ENCODE results near the gene ZFTA.
"Not testable (repeated sequence)": the region's sequence is repeated elsewhere in the genome, so short reads cannot be mapped to it uniquely, and the experiment has no call there.

ZFTA gene

GRCh38 chr11:63802637-63803414 lies 34.3 kb upstream of the ZFTA start:
- Histone ChIP-seq H3K36me3 (ENCODE audit: control insufficient read depth, insufficient read depth, low read length) (no peaks in the 10 kb centered on the region), H3K27me3 (ENCODE audit: control insufficient read depth, insufficient read depth, low read length) (no peaks in the 10 kb centered on the region), H3K9ac (ENCODE audit: low read length) (no peak overlapping the region), H3K4me3 (ENCODE audit: low read length) (no peak overlapping the region), H3K4me1 (ENCODE audit: control insufficient read depth, insufficient read depth, low read length) (no peaks in the 10 kb centered on the region), H3K27ac (ENCODE audit: low read depth, low read length) (no peak overlapping the region)

GRCh38 chr11:63800921-63801320 lies 32.3 kb upstream of the ZFTA start:
- H3K27ac ChIP-seq (ENCODE audit: low read depth, low read length) = no peak overlapping the region
- H3K4me1 ChIP-seq (ENCODE audit: control insufficient read depth, insufficient read depth, low read length) = no peaks in the 10 kb centered on the region
- H3K36me3 ChIP-seq (ENCODE audit: control insufficient read depth, insufficient read depth, low read length) = no peaks in the 10 kb centered on the region
- H3K27me3 ChIP-seq (ENCODE audit: control insufficient read depth, insufficient read depth, low read length) = no peaks in the 10 kb centered on the region
- H3K9ac ChIP-seq (ENCODE audit: low read length) = no peak overlapping the region
- H3K4me3 ChIP-seq (ENCODE audit: low read length) = no peak overlapping the region

GRCh38 chr11:63795066-63795465 lies 26.5 kb upstream of the ZFTA start:
- Histone ChIP-seq H3K4me1 (ENCODE audit: control insufficient read depth, insufficient read depth, low read length) (no peaks in the 10 kb centered on the region), H3K4me3 (ENCODE audit: low read length) (no peak overlapping the region), H3K36me3 (ENCODE audit: control insufficient read depth, insufficient read depth, low read length) (no peaks in the 10 kb centered on the region), H3K27ac (ENCODE audit: low read depth, low read length) (no peak overlapping the region), H3K9ac (ENCODE audit: low read length) (no peak overlapping the region), H3K27me3 (ENCODE audit: control insufficient read depth, insufficient read depth, low read length) (no peaks in the 10 kb centered on the region)

GRCh38 chr11:63793161-63793560 lies 24.6 kb upstream of the ZFTA start:
- Histone ChIP-seq H3K9ac (ENCODE audit: low read length) (no peak overlapping the region), H3K27ac (ENCODE audit: low read depth, low read length) (no peak overlapping the region), H3K4me1 (ENCODE audit: control insufficient read depth, insufficient read depth, low read length) (no peaks in the 10 kb centered on the region), H3K4me3 (ENCODE audit: low read length) (no peak overlapping the region), H3K27me3 (ENCODE audit: control insufficient read depth, insufficient read depth, low read length) (no peaks in the 10 kb centered on the region), H3K36me3 (ENCODE audit: control insufficient read depth, insufficient read depth, low read length) (no peaks in the 10 kb centered on the region)

GRCh38 chr11:63791495-63792167 lies 23.1 kb upstream of the ZFTA start:
- Histone ChIP-seq H3K4me3 (ENCODE audit: low read length) (no peak overlapping the region), H3K4me1 (ENCODE audit: control insufficient read depth, insufficient read depth, low read length) (no peaks in the 10 kb centered on the region), H3K9ac (ENCODE audit: low read length) (no peak overlapping the region), H3K27ac (ENCODE audit: low read depth, low read length) (no peak overlapping the region), H3K27me3 (ENCODE audit: control insufficient read depth, insufficient read depth, low read length) (no peaks in the 10 kb centered on the region), H3K36me3 (ENCODE audit: control insufficient read depth, insufficient read depth, low read length) (no peaks in the 10 kb centered on the region)

- Histone ChIP-seq H3K9ac (ENCODE audit: low read length) (no peak overlapping the region), H3K36me3 (ENCODE audit: control insufficient read depth, insufficient read depth, low read length) (no peaks in the 10 kb centered on the region), H3K4me3 (ENCODE audit: low read length) (no peak overlapping the region), H3K27me3 (ENCODE audit: control insufficient read depth, insufficient read depth, low read length) (no peaks in the 10 kb centered on the region), H3K27ac (ENCODE audit: low read depth, low read length) (no peak overlapping the region), H3K4me1 (ENCODE audit: control insufficient read depth, insufficient read depth, low read length) (no peaks in the 10 kb centered on the region)
Measured at GRCh38 chr11:63785823-63786222, 17.2 kb upstream of the ZFTA start.

- H3K36me3 ChIP-seq (ENCODE audit: control insufficient read depth, insufficient read depth, low read length) = no peaks in the 10 kb centered on the region
- H3K27ac ChIP-seq (ENCODE audit: low read depth, low read length) = no peak overlapping the region
- no peak overlapping the region for H3K4me3 ChIP-seq (ENCODE audit: low read length)
- no peaks in the 10 kb centered on the region for H3K27me3 ChIP-seq (ENCODE audit: control insufficient read depth, insufficient read depth, low read length)
- H3K4me1 ChIP-seq (ENCODE audit: control insufficient read depth, insufficient read depth, low read length) = no peaks in the 10 kb centered on the region
- H3K9ac ChIP-seq (ENCODE audit: low read length) = no peak overlapping the region
Measured at GRCh38 chr11:63783925-63784592, 15.5 kb upstream of the ZFTA start.

GRCh38 chr11:63782749-63783148 lies 14.2 kb upstream of the ZFTA start:
- Histone ChIP-seq H3K4me1 (ENCODE audit: control insufficient read depth, insufficient read depth, low read length) (no peaks in the 10 kb centered on the region), H3K9ac (ENCODE audit: low read length) (no peak overlapping the region), H3K36me3 (ENCODE audit: control insufficient read depth, insufficient read depth, low read length) (no peaks in the 10 kb centered on the region), H3K27ac (ENCODE audit: low read depth, low read length) (no peak overlapping the region), H3K27me3 (ENCODE audit: control insufficient read depth, insufficient read depth, low read length) (no peaks in the 10 kb centered on the region), H3K4me3 (ENCODE audit: low read length) (no peak overlapping the region)

GRCh38 chr11:63779039-63779438 lies 10.5 kb upstream of the ZFTA start:
- no peak overlapping the region for H3K27ac ChIP-seq (ENCODE audit: low read depth, low read length)
- no peaks in the 10 kb centered on the region for H3K36me3 ChIP-seq (ENCODE audit: control insufficient read depth, insufficient read depth, low read length)
- no peaks in the 10 kb centered on the region for H3K27me3 ChIP-seq (ENCODE audit: control insufficient read depth, insufficient read depth, low read length)
- H3K4me3 ChIP-seq (ENCODE audit: low read length) = no peak overlapping the region
- H3K9ac ChIP-seq (ENCODE audit: low read length) = no peak overlapping the region
- no peaks in the 10 kb centered on the region for H3K4me1 ChIP-seq (ENCODE audit: control insufficient read depth, insufficient read depth, low read length)

GRCh38 chr11:63775191-63775590 lies 6.6 kb upstream of the ZFTA start:
- H3K4me1 ChIP-seq (ENCODE audit: control insufficient read depth, insufficient read depth, low read length) = no peaks in the 10 kb centered on the region
- no peaks in the 10 kb centered on the region for H3K36me3 ChIP-seq (ENCODE audit: control insufficient read depth, insufficient read depth, low read length)
- no peak overlapping the region for H3K27ac ChIP-seq (ENCODE audit: low read depth, low read length)
- H3K27me3 ChIP-seq (ENCODE audit: control insufficient read depth, insufficient read depth, low read length) = no peaks in the 10 kb centered on the region
- no peak overlapping the region for H3K9ac ChIP-seq (ENCODE audit: low read length)
- no peak overlapping the region for H3K4me3 ChIP-seq (ENCODE audit: low read length)

GRCh38 chr11:63771741-63772318 lies 3.3 kb upstream of the ZFTA start:
- H3K4me3 ChIP-seq (ENCODE audit: low read length); H3K4me1 ChIP-seq (ENCODE audit: control insufficient read depth, insufficient read depth, low read length); H3K27me3 ChIP-seq (ENCODE audit: control insufficient read depth, insufficient read depth, low read length); H3K27ac ChIP-seq (ENCODE audit: low read depth, low read length); H3K9ac ChIP-seq (ENCODE audit: low read length); H3K36me3 ChIP-seq (ENCODE audit: control insufficient read depth, insufficient read depth, low read length): not testable (repeated sequence)

GRCh38 chr11:63770763-63771162 lies 2.2 kb upstream of the ZFTA start:
- H3K27me3 ChIP-seq (ENCODE audit: control insufficient read depth, insufficient read depth, low read length) = no peaks in the 10 kb centered on the region
- no peak overlapping the region for H3K27ac ChIP-seq (ENCODE audit: low read depth, low read length)
- no peaks in the 10 kb centered on the region for H3K36me3 ChIP-seq (ENCODE audit: control insufficient read depth, insufficient read depth, low read length)
- H3K4me1 ChIP-seq (ENCODE audit: control insufficient read depth, insufficient read depth, low read length) = peaks cover 4% of the 10 kb centered on the region
- no peak overlapping the region for H3K9ac ChIP-seq (ENCODE audit: low read length)
- H3K4me3 ChIP-seq (ENCODE audit: low read length) = no peak overlapping the region

Measured in rectal smooth muscle tissue (tissue), 1 donor.